OCI-M2 (cell line): ENCODE data around the gene GMCL1.
"Not testable (repeated sequence)": the region's sequence is repeated elsewhere in the genome, so short reads cannot be mapped to it uniquely, and the experiment has no call there.

Experiments used
- DNase-seq: peaks from one replicate; lab custom pipeline; 2025; ENCODE audit not compliant: unreplicated experiment; lab: John Stamatoyannopoulos, UW

GMCL1 gene, protein sequence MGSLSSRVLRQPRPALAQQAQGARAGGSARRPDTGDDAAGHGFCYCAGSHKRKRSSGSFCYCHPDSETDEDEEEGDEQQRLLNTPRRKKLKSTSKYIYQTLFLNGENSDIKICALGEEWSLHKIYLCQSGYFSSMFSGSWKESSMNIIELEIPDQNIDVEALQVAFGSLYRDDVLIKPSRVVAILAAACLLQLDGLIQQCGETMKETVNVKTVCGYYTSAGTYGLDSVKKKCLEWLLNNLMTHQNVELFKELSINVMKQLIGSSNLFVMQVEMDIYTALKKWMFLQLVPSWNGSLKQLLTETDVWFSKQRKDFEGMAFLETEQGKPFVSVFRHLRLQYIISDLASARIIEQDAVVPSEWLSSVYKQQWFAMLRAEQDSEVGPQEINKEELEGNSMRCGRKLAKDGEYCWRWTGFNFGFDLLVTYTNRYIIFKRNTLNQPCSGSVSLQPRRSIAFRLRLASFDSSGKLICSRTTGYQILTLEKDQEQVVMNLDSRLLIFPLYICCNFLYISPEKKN

GRCh38 chr2:69829256-69830044, at the start of gene GMCL1:
TSS of gene GMCL1 (plus strand) at chr2:69829660. CDS start at chr2:69829893, 233 bp downstream.
- DNase-seq, result peak; percentile 93

DNA sequence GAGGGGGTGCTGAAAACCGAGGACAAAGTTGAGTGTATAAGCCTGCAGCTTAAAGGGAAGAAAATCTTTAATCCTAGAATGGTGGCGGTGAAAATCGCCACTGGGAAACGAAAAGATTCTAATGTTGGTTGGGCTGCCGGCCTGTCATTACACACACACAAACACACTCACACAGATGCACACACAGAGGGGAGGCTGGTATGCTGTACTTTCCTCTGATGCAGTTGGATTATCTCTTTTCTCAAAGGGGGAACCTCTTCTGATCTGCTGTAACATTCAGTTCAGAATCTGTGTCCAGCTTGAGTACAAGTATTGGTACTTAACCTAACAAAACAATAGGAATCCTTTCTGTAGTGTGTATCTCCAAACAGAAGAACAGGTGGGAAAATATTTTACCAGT, 48.5 kb upstream of the GMCL1 start:
- no peak for DNase-seq

GRCh38 chr2:69781321-69782248, 47.9 kb upstream of the GMCL1 start:
- DNase-seq, result no peak

DNA sequence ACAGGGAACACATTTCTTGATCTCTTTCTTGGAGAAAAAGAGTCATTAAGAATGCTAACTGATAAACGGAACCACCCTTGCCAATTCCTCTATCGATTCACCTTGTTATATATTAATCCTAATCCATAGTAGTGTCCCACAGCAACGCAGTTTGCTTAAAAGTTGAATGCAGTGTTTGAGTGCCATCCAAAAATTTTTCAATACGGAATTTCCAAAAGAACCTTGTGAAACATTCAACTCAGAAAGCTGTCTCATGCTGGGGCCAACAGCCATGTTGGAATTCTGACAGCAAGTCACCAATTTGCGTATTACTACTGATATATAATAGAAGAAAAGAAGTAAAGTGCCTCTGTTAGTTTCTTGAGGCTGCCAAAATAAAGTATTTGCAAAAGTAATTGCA, 45.2 kb upstream of the GMCL1 start:
- DNase-seq, result no peak

- DNase-seq, result no peak
These were observed 44.1 kb upstream of the GMCL1 start for GRCh38 chr2:69785358-69785757.

- DNase-seq, result no peak
These were observed 43.4 kb upstream of the GMCL1 start for GRCh38 chr2:69786052-69786560.

DNA sequence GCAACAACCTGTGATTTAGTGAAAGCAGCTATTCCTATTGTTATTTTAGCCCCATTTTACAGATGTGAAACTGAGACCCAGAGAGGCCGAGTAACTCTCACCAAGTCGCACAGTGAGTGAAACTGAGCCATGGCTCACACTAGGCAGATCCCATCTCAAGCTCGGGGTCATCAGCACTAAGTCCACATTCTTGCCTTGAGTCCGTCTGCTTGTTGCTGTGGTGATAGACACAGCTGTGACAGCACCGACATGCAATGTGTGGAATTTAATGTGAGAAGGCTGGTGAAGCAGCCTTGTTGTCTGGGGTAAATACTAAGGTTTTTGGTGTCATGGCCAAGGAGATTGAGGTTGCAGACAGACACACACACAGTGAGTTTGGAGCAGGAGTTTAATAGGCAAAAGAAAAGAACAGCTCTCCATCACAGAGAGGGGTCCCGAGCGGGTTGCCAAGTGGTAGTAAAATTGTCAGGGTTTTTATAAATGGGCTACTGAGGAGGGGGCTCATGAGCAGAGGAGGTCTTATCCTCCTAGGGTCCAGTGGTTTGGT, 40.2 kb upstream of the GMCL1 start:
- DNase-seq, result no peak

GRCh38 chr2:69789772-69790600, 39.5 kb upstream of the GMCL1 start:
- DNase-seq, result no peak

- no peak for DNase-seq
These were observed 38.9 kb upstream of the GMCL1 start for GRCh38 chr2:69790601-69790959.

DNA sequence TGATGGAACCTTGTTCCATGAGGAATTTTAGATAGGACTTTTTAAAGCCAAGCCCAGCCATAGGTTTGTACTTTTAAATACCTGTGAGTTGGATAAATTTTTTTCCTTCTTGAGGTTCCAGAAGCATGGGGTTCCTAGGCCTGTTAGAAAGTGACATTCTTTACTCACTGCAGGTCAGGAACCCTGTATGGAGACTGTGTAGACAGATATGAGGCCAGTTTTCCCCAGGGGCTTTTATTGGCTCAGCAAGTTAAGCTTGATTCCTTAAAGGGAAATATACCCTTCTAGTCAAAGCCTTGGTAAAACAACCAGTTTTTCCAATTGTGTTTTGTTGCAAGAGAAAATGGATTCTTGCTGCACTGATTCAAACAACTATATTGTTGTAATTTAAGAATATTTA, 38.4 kb upstream of the GMCL1 start:
- DNase-seq, result no peak

GRCh38 chr2:69796174-69796573, 33.3 kb upstream of the GMCL1 start:
- DNase-seq, result no peak

DNA sequence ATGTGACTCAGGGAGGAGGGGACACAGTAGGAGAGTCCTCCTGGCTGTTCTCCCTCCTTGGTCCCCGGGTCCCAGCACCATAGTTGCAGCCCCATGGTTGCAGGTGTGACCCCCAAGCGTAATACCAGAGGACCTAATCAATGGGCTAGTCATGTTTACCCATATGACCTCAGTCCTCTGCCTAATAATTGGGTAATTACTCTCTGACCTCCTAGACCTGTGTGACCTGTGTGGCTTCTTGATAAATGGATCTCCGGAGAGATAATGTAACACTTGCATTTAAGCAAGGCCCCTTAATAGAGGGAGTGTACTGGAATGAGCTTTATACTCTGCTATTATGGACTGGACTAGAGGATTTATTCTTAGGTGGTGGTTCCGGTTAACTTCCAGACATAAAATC, 32.2 kb upstream of the GMCL1 start:
- no peak for DNase-seq

GRCh38 chr2:69797836-69798289, 31.6 kb upstream of the GMCL1 start:
- DNase-seq, result no peak

DNA sequence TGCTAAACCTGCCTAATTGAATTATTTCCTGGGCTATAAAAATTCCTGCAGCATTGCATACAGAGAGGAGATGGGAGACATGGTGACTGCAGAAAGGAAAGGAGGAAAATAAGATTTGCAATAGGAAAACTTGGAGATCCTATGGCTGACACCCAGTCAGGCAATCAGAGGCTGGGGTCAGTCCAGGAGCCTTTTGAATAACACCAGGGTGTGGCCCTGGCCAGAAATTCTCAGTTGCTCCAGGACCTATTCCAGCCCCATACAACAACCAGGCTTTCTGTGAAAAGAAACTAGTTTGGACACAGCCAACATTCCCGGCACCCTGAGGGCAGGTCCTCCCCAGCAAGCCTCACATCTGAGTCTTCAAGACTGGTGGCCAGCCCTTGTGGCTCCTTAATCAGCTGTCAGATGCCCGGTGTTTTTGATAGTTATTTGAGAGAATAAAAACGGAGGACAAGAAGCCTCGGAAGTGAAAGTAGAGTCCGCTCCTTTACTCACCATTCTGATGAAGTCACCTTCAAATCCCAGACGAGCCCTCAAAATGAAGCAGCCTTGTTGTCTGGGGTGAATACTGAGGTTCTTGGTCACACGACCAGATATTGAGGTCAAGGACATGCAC, 31.1 kb upstream of the GMCL1 start:
- no peak for DNase-seq

DNA sequence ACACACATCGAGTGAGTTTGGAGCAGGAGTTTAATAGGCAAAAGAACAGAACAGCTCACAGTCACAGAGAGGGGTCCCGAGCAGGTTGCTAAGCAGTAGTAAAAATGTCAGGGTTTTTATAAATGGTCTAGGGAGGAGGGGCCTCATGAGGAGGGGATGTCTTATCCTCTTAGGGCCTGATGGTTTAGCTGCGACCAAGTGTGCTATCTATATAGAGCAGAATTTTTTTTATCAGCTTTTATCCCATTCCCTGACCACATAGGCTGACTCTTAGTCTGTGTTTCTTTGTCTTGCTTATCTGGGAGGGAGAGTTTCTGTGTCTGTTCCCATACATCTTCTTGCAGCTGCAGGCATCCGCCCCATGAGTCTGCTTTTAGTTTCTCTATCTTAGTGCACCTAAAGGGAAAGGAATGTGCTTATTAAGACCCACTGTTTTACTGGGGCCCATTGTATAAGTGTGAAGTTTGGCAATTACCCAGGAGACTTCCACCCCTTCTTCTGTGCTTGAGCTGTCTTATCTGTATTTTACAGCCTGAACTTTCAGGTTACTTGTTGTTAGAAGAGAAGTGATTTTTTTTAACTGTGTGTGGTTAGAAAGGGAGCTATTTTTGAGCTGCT, 30.4 kb upstream of the GMCL1 start:
- peak; percentile 96 for DNase-seq

- no peak for DNase-seq
These were observed 27.6 kb upstream of the GMCL1 start for GRCh38 chr2:69801745-69802290.

DNA sequence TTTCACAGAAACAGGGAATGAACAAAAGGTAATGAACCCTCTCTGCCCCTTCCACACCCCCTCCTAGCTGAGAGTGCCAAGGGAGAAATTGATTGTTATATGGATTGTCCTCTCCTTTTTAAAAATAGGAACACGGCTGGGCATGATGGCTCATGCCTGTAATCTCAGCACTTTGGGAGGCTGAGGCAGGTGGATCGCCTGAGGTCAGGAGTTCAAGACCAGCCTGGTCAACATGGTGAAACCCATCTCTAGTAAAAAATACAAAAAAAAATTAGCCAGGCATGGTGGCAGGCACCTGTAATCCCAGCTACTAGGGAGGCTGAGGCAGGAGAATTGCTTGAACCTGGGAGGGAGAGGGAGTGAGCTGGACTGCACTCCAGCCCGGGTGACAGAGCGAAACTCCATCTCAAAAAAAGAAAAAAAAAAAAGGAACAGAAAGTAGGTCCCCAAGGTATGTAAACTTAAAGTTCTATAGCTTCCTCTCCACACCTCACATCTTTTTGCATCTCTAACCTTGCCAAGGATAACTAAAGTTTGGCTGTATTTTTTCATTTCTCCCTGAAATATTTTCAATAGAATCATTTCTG, 26.6 kb upstream of the GMCL1 start:
- DNase-seq, result not testable (repeated sequence)

DNA sequence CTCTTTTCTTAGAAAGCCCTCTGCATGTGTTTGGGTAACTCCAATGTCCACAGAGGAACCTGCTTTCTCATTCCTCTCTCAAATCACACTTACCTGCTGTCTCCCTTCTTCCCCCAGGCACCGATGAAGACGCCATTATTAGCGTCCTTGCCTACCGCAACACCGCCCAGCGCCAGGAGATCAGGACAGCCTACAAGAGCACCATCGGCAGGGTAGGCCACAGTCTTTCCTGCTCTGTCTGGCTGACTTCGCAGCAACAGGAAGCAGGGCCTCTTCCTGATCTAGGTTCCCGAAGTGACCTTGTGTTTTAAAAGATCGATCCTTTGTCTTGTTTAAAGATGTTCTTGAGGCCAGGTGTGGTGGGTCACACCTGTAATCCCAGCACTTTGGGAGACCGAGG, 25.0 kb upstream of the GMCL1 start:
- no peak for DNase-seq
